RWPE1 (cell line): Measurements from ENCODE around the gene PRXL2A.

ENCODE experiments used
- CTCF ChIA-PET: fragments of 350-600 bp; sonication (Branson Sonifier 250); formaldehyde crosslinking; extraction: SDS; loops from one replicate; lab custom pipeline; 2021; lab: Yijun Ruan, JAX
- POLR2A ChIA-PET: fragments of 400-600 bp; formaldehyde crosslinking; extraction: SDS; loops from one replicate; lab custom pipeline; 2020; ENCODE audit warnings: antibody characterized with exemption; ENCODE audit not compliant: low non-redundant PET; lab: Yijun Ruan, JAX
- DNase-seq: peaks from one replicate; pipeline ENCODE4 v3.0.0; 2012; ENCODE audit warnings: low spot score
- H3K27ac ChIP-seq: fragments of 450-650 bp; 2 replicates; pipeline ENCODE4 v1.5.1; 2017
- TF ChIP-seq, protein P1 (sequence below): fragments of 450-650 bp; conservative IDR thresholded peaks from 2 replicates; pipeline ENCODE4 v1.5.1; 2017; ENCODE audit warnings: low read depth, mild to moderate bottlenecking

PRXL2A gene

DNA sequence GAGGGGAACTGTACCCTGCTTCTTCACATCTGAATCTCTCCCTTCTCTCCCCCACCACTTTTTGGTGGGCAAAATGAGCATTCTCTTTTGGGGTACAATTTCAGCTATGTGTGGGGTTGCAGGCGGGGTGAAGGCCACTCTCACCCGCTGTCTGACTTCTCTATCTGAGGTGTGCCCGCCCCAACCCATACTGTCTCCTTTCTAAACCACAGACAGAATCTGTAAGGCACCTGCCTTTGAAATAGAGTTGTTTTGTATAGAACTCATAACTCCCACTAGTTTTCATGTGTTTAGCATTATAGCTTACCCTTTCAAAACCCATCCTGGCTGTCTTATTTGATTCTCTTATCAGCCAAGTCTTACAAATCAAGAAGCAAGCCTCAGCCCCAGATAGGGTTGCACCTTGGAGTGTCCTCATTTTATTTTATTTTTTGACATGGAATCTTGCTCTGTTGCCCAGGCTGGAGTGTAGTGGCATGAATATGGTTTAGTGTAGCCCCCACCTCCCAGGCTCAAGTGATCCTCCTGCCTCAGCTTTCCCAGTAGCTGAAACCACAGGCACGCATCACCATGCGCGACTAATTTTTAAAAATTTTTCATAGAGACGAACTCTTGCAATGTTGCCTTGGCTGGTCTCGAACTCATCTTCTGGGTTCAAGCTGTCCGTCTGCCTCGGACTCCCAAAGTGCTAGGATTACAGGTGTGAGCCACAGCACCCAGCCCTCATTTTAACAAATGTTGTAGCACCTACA, 57.7 kb downstream of the PRXL2A start:
- TF ChIP-seq, protein P1, sequence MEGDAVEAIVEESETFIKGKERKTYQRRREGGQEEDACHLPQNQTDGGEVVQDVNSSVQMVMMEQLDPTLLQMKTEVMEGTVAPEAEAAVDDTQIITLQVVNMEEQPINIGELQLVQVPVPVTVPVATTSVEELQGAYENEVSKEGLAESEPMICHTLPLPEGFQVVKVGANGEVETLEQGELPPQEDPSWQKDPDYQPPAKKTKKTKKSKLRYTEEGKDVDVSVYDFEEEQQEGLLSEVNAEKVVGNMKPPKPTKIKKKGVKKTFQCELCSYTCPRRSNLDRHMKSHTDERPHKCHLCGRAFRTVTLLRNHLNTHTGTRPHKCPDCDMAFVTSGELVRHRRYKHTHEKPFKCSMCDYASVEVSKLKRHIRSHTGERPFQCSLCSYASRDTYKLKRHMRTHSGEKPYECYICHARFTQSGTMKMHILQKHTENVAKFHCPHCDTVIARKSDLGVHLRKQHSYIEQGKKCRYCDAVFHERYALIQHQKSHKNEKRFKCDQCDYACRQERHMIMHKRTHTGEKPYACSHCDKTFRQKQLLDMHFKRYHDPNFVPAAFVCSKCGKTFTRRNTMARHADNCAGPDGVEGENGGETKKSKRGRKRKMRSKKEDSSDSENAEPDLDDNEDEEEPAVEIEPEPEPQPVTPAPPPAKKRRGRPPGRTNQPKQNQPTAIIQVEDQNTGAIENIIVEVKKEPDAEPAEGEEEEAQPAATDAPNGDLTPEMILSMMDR, result no peak
- DNase-seq, result no peak
- POLR2A ChIA-PET, result no interaction called here
- CTCF ChIA-PET, result interaction anchor here (0.5 to 6.3 kb wide), 2 partner anchors 39 to 86 kb away, joined by 3 to 25 read pairs; no protein-coding TSS in a partner anchor
- no peak overlapping the region for H3K27ac ChIP-seq

DNA sequence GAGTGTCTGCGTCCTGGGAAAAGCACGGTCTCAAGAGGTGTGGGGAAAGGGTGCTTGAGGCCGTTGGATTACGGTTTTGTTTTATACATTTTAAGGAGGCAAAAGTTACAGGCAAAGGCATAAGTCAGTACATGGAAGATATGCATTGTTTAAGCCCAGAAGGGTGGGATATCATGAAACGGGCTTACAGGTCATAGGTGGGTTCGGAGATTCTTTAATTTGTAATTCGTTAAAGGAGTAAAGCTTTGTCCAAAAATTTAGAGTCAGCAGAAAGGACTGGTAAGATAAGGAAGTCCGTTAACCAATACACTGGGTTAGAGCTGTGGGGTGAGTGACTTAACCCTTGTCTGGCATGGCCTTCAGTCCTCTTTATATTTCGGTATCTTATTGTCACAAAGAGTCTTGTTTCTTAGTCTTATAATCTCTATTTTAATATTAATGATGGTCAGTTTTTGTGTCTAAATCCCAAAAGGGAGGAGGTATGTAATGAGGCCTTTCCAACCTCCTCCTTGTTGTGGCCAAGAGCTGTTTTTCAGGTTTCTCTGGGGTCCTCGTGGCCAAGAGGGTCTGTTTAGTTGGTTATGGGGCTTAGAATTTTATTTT, 58.5 kb downstream of the PRXL2A start:
- TF ChIP-seq, protein P1, result no peak
- ChIA-PET POLR2A (no interaction called here), CTCF (interaction anchor here (6.3 kb wide), 1 partner anchor 39 kb away, joined by 25 read pairs; no protein-coding TSS in a partner anchor)
- no peak for DNase-seq
- H3K27ac ChIP-seq, result no peak overlapping the region

DNA sequence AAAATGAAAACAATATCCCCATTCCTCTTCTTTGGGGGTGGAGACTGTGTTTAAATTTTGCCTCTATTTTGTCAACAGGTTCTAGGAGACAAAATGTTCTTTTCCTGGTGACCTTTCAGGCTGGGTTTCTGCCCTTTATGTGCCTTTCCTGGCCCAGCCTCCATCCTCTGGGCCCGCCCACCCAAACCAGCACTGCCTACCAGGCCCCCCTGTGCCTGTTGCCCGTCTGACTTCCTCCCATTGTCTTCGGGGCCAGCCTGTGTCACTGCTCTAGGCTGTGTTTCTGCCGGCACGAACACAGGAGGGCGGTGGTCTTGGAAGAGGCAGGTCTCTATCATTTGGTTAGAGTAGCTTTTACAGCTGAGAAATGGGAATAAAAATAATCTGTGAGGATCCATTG, 59.7 kb downstream of the PRXL2A start:
- POLR2A ChIA-PET, result no interaction called here
- TF ChIP-seq, protein P1, result no peak
- CTCF ChIA-PET, result interaction anchor here (6.3 kb wide), 1 partner anchor 37 kb away, joined by 25 read pairs; no protein-coding TSS in a partner anchor

DNA sequence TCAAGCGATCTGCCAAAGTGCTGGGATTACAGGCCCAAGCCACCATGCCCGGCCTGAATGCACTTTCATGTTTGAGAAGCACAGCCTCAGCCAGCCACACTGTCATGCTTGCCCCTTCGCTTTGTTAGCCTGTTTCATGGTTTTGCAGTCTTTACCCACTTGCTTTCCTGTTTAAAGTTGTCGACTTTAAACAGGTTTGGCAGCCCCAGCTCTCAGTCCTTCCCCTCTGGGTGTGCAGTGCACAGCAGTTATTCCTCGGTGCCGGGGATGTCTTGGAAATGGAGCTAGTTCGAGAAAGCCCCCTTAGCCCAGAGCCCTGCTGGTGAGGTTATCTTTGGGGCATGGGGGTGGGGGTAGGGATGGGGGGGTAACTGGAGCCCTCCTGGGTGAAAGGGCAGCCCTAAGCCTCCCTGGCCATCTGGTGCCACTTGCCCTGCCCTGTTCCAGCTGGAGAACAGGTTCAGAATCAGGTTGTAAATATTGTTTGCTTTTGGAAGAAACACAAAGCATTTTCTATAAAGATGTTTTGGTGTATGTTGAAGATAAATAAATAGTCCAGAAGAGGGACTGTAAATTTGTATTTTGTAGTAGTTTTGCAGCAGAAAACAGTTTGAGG, 60.6 kb downstream of the PRXL2A start:
- POLR2A ChIA-PET, result no interaction called here
- DNase-seq, result no peak
- peak overlapping the region; percentile 57 for H3K27ac ChIP-seq
- CTCF ChIA-PET, result interaction anchor here (0.6 to 6.3 kb wide), 3 partner anchors 18 to 37 kb away, joined by 3 to 25 read pairs (median 3); no protein-coding TSS in a partner anchor
- TF ChIP-seq, protein P1, result no peak

More for the DNA sequence above, 59.7 kb downstream of the PRXL2A start:
- DNase-seq, result no peak
- peak overlapping the region; percentile 68 for H3K27ac ChIP-seq

DNA sequence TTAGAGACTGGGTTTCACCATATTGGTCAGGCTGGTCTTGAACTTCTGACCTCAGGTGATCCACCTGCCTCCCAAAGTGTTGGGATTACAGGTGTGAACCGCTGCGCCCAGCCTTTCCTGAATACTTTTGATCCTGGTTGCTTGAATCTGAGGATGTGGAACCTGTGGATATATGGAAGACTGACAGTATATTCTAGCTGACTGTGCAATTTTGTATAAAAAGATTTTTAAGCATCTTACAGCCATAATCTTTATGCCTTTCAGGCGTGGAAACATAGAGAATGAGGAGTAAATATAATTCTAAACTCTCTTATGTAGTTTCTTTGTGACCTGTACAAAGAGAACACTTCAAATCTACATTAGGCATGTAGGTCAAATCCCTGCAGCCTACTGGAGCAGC, 61.9 kb downstream of the PRXL2A start:
- no peak for DNase-seq
- H3K27ac ChIP-seq, result peak overlapping the region; percentile 97
- TF ChIP-seq, protein P1, result no peak
- CTCF ChIA-PET, result interaction anchor here (0.6 to 6.3 kb wide), 3 partner anchors 12 to 646 kb away, joined by 3 to 25 read pairs (median 3); no protein-coding TSS in a partner anchor
- POLR2A ChIA-PET, result no interaction called here

DNA sequence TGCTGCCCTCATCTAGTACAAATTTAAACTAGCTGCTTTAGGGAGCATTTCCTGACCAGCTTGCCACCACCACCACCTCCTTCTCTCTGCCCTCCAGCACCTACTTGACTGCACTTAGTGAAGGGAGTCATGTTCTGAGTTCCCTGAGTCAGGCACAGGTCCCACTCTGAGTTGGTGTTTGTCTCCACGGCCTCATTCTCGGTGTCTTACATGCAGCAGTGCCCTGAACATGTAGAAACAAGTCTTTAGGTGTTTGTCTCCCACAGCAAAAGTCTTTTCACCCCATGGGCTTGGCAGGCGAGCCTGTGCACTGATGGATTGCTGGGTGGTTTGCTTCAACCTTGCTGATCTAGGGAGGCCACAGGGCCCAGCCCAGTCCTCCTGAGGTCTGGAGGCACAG, 62.6 kb downstream of the PRXL2A start:
- ChIA-PET POLR2A (interaction anchor here (0.6 kb wide), 1 partner anchor 10 kb away, joined by 3 read pairs; no protein-coding TSS in a partner anchor), CTCF (interaction anchor here (0.6 to 6.3 kb wide), 5 partner anchors 11 to 40 kb away, joined by 3 to 25 read pairs (median 3); no protein-coding TSS in a partner anchor)
- peak overlapping the region; percentile 97 for H3K27ac ChIP-seq
- TF ChIP-seq, protein P1, result no peak
- peak; percentile 71 for DNase-seq
